ENCODE measurements around the gene PAM16.

Gene PAM16

GRCh38 chr16:4317532-4318450 is 33.3 kb downstream of the PAM16 start:
- DNase-seq = no peak

- DNase-seq = no peak
These were observed 34.1 kb downstream of the PAM16 start for GRCh38 chr16:4316864-4317531.

GRCh38 chr16:4316108-4316863 is 34.8 kb downstream of the PAM16 start:
- DNase-seq = no peak

GRCh38 chr16:4315186-4316107 is 35.7 kb downstream of the PAM16 start, which contains the start of gene GLIS2:
GLIS2 (plus strand) TSS chr16:4316067; CDS start chr16:4332281, 16,214 bp downstream.
- peak; percentile 44 for DNase-seq

GRCh38 chr16:4314532-4315185 is 36.5 kb downstream of the PAM16 start:
- DNase-seq = peak; percentile 42

- no peak for DNase-seq
These were observed 37.3 kb downstream of the PAM16 start for GRCh38 chr16:4313563-4314531.

- peak; percentile 73 for DNase-seq
These were observed 41.3 kb downstream of the PAM16 start for GRCh38 chr16:4309833-4310266.

GRCh38 chr16:4309102-4309832 is 41.9 kb downstream of the PAM16 start:
- DNase-seq = no peak

GRCh38 chr16:4307215-4308037 is 43.7 kb downstream of the PAM16 start:
- DNase-seq = peak; percentile 98

- peak; percentile 58 for DNase-seq
These were observed 44.5 kb downstream of the PAM16 start for GRCh38 chr16:4306470-4307214.

GRCh38 chr16:4303973-4304372 is 47.1 kb downstream of the PAM16 start:
- DNase-seq = no peak

GRCh38 chr16:4301968-4302367 is 49.2 kb downstream of the PAM16 start:
- DNase-seq = no peak

- no peak for DNase-seq
These were observed 49.9 kb downstream of the PAM16 start for GRCh38 chr16:4301177-4301576.

- no peak for DNase-seq
These were observed 52.2 kb downstream of the PAM16 start for GRCh38 chr16:4298761-4299522.

GRCh38 chr16:4297480-4297879 is 53.6 kb downstream of the PAM16 start:
- no peak for DNase-seq

- no peak for DNase-seq
These were observed 55.5 kb downstream of the PAM16 start for GRCh38 chr16:4295581-4295980.

- DNase-seq = no peak
These were observed 57.2 kb downstream of the PAM16 start for GRCh38 chr16:4293822-4294457.

Measured in activated T-cell treated with anti-CD3 and anti-CD28 coated beads, Interleukin-2, amount 50 U/mL, for 1 hour (primary cell).